HL-60 (cell line): Measurements from ENCODE around the gene MYCBPAP.
"Not testable (repeated sequence)": the region's sequence is repeated elsewhere in the genome, so short reads cannot be mapped to it uniquely, and the experiment has no call there.

ENCODE experiments used
- DNase-seq, 2 experiments: peaks; one replicate each; pipeline ENCODE4 v3.0.0-alpha.2; 2010 to 2020; ENCODE audit warnings: low read depth in 1 of 2, low spot score in 1 of 2
- H3K27ac ChIP-seq: fragments of 250-450 bp; sonication (Bioruptor Pico); replicated peaks from 2 replicates; pipeline ENCODE4 v1.5.1; 2020; ENCODE audit warnings: mild to moderate bottlenecking, moderate library complexity
- H3K27me3 ChIP-seq: fragments of 250-450 bp; sonication (Bioruptor Pico); 2 replicates; pipeline ENCODE4 v1.5.1; 2021; ENCODE audit warnings: mild to moderate bottlenecking, moderate library complexity; ENCODE audit not compliant: insufficient read depth, poor library complexity, severe bottlenecking
- H3K4me3 ChIP-seq: replicated peaks from 2 replicates; pipeline ENCODE4 v1.5.1; 2011; ENCODE audit warnings: mild to moderate bottlenecking, control low read depth, low read length; ENCODE audit not compliant: insufficient read depth
- CTCF ChIP-seq: IDR thresholded peaks from one replicate; pipeline ENCODE4 v1.5.1; 2011; ENCODE audit warnings: low read length, control low read depth, inconsistent platforms; ENCODE audit not compliant: insufficient read depth
- GABPA ChIP-seq: IDR thresholded peaks from 2 replicates; pipeline ENCODE4 v1.6.1; 2012; ENCODE audit warnings: low read depth
- POLR2AphosphoS5 ChIP-seq: IDR thresholded peaks from 2 replicates; pipeline ENCODE4 v1.6.1; 2012; ENCODE audit warnings: low read depth
- REST ChIP-seq: IDR thresholded peaks from 2 replicates; pipeline ENCODE4 v1.6.1; 2012; ENCODE audit warnings: low read depth; ENCODE audit not compliant: insufficient replicate concordance
- SPI1 ChIP-seq: IDR thresholded peaks from 2 replicates; pipeline ENCODE4 v1.6.1; 2012; ENCODE audit warnings: low read depth, mild to moderate bottlenecking, borderline replicate concordance

MYCBPAP gene

GRCh38 chr17:50471009-50471905, 37.0 kb upstream of the MYCBPAP start:
- H3K27ac ChIP-seq = no peak overlapping the region
- TF ChIP-seq CTCF (no peak), SPI1 (peak; percentile 56; the same call in 1 of the 2 replicates), GABPA (no peak)
- DNase-seq = peak in 1 of 2 experiments; percentile 37
- H3K4me3 ChIP-seq = no peak overlapping the region
- peaks cover 23% of the 10 kb centered on the region for H3K27me3 ChIP-seq

GRCh38 chr17:50472286-50472685, 36.0 kb upstream of the MYCBPAP start:
- no peak for DNase-seq
- no peak overlapping the region for H3K4me3 ChIP-seq
- TF ChIP-seq REST (no peak), CTCF (no peak), POLR2AphosphoS5 (no peak), SPI1 (no peak), GABPA (no peak)
- peaks cover 23% of the 10 kb centered on the region for H3K27me3 ChIP-seq
- no peak overlapping the region for H3K27ac ChIP-seq

GRCh38 chr17:50472761-50473161, 35.5 kb upstream of the MYCBPAP start:
- H3K27ac ChIP-seq, H3K4me3 ChIP-seq, DNase-seq: not testable (repeated sequence)
- H3K27me3 ChIP-seq = peaks cover 21% of the 10 kb centered on the region

- no peak for TF ChIP-seq CTCF
- TF ChIP-seq SPI1 = no peak
- TF ChIP-seq POLR2AphosphoS5 = no peak
- no peak for TF ChIP-seq REST
- no peak for TF ChIP-seq GABPA
- peaks cover 10% of the 10 kb centered on the region for H3K27me3 ChIP-seq
- H3K4me3 ChIP-seq = no peak overlapping the region
- no peak for DNase-seq
- H3K27ac ChIP-seq = no peak overlapping the region
Observed at GRCh38 chr17:50473901-50474300, 34.3 kb upstream of the MYCBPAP start.
